ENCODE data around the gene GFOD1. TPM values are rescaled to one million over a fixed set of nuclear protein-coding genes. Genes with fewer than 3 reads are reported as not detected.

Gene GFOD1
- total RNA-seq, 4 donors from 2014 or later: 7.3 to 15.9 (median 12.4) TPM

DNA sequence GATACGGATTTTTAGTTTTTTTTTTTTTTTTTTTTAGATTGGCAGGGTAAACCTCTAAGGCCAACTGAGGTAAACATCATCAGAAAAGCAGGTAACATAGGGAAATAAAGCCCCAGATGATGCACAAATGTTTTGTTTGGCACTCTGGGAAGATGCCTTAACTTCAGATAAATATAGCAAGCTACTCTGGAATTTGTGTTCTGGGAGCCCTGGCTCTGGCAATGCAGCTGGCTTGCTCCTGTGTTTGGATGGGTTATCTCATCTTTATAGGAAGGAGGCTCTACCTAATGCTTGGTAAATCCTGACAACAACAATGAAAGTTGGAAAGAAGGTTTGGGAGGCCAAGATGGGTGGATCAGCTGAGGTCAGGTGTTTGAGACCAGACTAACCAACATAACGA, 77.4 kb downstream of the GFOD1 start:
- intact Hi-C loops (cut with DNase I; ENCODE audit: low total_unique reads): no loop called here
- 83 to 85% methylated on average over 2 of the region's 2 CpGs for WGBS, 2 donors
- TF ChIP-seq, protein P1, sequence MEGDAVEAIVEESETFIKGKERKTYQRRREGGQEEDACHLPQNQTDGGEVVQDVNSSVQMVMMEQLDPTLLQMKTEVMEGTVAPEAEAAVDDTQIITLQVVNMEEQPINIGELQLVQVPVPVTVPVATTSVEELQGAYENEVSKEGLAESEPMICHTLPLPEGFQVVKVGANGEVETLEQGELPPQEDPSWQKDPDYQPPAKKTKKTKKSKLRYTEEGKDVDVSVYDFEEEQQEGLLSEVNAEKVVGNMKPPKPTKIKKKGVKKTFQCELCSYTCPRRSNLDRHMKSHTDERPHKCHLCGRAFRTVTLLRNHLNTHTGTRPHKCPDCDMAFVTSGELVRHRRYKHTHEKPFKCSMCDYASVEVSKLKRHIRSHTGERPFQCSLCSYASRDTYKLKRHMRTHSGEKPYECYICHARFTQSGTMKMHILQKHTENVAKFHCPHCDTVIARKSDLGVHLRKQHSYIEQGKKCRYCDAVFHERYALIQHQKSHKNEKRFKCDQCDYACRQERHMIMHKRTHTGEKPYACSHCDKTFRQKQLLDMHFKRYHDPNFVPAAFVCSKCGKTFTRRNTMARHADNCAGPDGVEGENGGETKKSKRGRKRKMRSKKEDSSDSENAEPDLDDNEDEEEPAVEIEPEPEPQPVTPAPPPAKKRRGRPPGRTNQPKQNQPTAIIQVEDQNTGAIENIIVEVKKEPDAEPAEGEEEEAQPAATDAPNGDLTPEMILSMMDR (IDR thresholded peaks at IDR 0.05): no peak
- TF ChIP-seq POLR2A (IDR thresholded peaks at IDR 0.05): no peak
- H3K4me3 ChIP-seq (ENCODE audit: low read depth, poor library complexity, severe bottlenecking): no peak overlapping the region
- no peak for DNase-seq (ENCODE audit: low spot score in 2 of 2)

DNA sequence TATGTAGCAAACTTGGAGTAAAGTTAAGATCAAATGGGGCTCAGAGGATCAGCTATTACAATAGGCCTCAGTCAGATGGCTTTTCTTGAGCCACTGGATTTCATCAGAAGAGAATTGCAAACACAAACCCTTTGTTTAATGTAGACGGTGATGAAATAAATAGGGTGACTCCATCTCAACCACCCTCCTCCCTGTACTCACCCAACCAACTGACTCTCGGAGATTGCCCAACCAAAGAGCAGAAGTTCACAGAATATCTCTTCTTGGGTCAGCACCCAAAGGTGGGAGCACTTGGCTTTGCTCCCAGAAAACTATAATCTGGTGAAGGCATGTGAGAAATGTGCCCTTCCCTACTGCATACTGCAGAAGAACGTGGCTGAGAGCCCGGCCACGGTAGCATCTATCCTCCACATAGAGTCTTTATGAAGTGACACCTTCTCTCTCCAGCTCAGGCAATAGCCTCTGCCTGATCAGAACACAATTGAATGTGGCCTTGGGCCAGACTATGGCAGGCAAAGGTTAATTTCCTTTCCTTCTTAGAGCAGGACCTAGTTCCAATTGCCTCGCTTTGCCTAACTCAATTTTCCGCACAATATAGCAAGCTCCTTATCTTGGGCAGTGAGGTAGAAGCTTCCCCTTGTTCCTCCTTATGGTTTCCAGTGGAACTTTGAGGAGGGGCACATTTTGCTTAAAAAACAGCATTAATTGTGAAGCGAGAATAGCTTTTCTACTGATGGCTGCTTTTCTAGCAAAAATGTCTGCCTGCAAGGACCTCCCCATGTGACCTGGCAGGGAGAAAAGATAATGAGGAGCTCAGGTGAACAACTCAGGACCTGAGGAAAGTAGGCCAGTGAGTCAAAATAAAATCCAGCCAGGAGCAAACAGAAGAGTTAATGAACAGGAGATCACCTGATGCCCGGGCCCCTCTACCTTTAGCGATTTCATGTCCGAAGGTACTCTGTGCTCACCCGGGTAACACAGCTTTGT, 79.4 kb downstream of the GFOD1 start:
- intact Hi-C loops (cut with DNase I; ENCODE audit: low total_unique reads): no loop called here
- peak in 1 of 2 donors; percentile 38 for DNase-seq (ENCODE audit: low spot score in 2 of 2)

DNA sequence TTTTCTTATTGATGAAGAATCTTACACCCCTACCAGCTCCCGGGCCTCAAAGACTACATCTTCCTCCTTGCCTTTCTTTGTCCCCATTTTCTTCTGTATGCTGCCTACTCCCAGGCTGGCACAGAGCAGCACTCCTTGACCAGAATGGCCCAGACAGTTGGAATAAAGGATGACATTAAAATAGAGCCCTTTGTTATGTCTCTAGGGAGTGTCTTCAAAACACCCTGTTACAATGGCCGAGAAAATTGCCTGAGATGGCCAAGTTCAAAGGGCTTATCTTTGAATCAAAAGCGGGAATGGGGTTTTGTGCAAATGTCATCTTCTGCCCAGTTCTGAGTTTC, 80.1 kb downstream of the GFOD1 start:
- no peak for DNase-seq (ENCODE audit: low spot score in 2 of 2)
- WGBS, 2 donors: 60 to 86% methylated on average over 3 of the region's 3 CpGs
- H3K4me3 ChIP-seq (ENCODE audit: low read depth, poor library complexity, severe bottlenecking): no peak overlapping the region
- intact Hi-C loops (cut with DNase I; ENCODE audit: low total_unique reads): no loop called here
- TF ChIP-seq POLR2A (IDR thresholded peaks at IDR 0.05): no peak
- TF ChIP-seq, protein P1 (IDR thresholded peaks at IDR 0.05): no peak

More for the DNA sequence above, 79.4 kb downstream of the GFOD1 start:
- no peak for TF ChIP-seq POLR2A (IDR thresholded peaks at IDR 0.05)
- TF ChIP-seq, protein P1 (IDR thresholded peaks at IDR 0.05): no peak
- H3K4me3 ChIP-seq (ENCODE audit: low read depth, poor library complexity, severe bottlenecking): no peak overlapping the region
- WGBS, 2 donors: 85 to 89% methylated on average over 12 of the region's 12 CpGs

DNA sequence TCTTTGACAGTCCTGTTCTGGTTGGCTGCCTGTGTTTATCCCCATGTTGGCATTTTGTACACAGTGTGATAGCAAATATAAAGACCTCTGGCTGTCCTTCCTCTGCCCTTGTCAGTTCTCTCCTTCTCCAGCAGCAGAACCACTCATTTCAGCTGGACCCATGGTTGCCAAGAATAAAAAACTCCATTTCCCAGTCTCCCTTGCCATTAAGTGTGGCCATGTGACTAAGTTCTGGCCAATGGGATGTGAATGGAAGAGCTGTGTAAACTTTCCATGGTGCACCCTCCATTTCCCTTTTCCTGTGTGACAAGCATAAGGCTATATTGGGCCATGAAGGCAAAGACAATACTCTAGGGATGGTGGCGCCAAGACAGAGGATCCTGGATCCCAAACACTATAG, 80.6 kb downstream of the GFOD1 start:
- 76 to 95% methylated on average over 1 of the region's 1 CpG for WGBS, 2 donors
- intact Hi-C loops (cut with DNase I; ENCODE audit: low total_unique reads): no loop called here

DNA sequence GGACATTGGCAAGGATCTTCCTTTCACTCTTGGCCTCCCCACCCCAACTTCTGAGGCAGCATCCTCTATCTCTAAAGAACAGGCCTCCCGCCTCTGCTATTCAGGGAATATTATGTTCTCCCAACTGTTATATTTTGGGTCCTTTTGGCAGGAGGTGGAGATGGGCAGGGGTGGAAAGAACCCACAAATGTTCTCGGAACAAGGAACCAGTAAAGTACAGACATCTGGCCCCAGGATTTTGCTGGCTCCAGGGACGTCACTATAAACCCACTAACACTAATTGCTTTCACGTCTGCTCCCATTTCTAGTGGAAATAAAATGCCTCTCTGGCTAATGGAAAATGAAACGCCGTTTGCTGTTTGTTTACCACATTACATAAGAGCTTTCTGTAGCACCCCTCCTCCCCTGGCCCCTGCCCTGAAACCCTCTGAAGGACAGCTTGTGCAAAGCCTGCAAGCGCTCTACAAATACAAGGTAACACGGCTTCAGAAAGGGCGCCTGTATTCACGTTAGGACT, 81.4 kb downstream of the GFOD1 start:
- TF ChIP-seq POLR2A (IDR thresholded peaks at IDR 0.05): no peak
- TF ChIP-seq, protein P1 (IDR thresholded peaks at IDR 0.05): no peak
- no peak for DNase-seq (ENCODE audit: low spot score in 2 of 2)
- intact Hi-C loops (cut with DNase I; ENCODE audit: low total_unique reads): no loop called here

More for the DNA sequence above, 80.6 kb downstream of the GFOD1 start:
- DNase-seq (ENCODE audit: low spot score in 2 of 2): no peak
- no peak for TF ChIP-seq POLR2A (IDR thresholded peaks at IDR 0.05)
- TF ChIP-seq, protein P1 (IDR thresholded peaks at IDR 0.05): no peak
- no peak overlapping the region for H3K4me3 ChIP-seq (ENCODE audit: low read depth, poor library complexity, severe bottlenecking)

More for the DNA sequence above, 81.4 kb downstream of the GFOD1 start:
- no peak overlapping the region for H3K4me3 ChIP-seq (ENCODE audit: low read depth, poor library complexity, severe bottlenecking)
- WGBS, 2 donors: 47 to 70% methylated on average over 10 of the region's 10 CpGs
